Upper lobe of right lung (tissue), 1 donor: ENCODE measurements around the gene NRG2. TPM values are rescaled to one million over a fixed set of nuclear protein-coding genes. Genes with fewer than 3 reads are reported as not detected.

Experiments used
- ATAC-seq: fragments of 200-7000 bp; cut with Tn5 transposase; one replicate; pipeline ENCODE4 v1.9.1; 2020; ENCODE audit warnings: mild to moderate bottlenecking, moderate library complexity
- DNase-seq: peaks from one replicate; pipeline ENCODE4 v3.0.0-alpha.2; 2020
- H3K27ac ChIP-seq: fragments of 200-600 bp; one replicate; pipeline ENCODE4 v1.8.0; 2022
- H3K27me3 ChIP-seq: fragments of 200-600 bp; one replicate; pipeline ENCODE4 v1.8.0; 2022; ENCODE audit warnings: mild to moderate bottlenecking
- H3K36me3 ChIP-seq: fragments of 200-600 bp; one replicate; pipeline ENCODE4 v1.8.0; 2022
- H3K4me1 ChIP-seq: fragments of 200-600 bp; one replicate; pipeline ENCODE4 v1.8.0; 2022
- H3K4me3 ChIP-seq: fragments of 200-600 bp; one replicate; pipeline ENCODE4 v1.8.0; 2022; ENCODE audit warnings: mild to moderate bottlenecking
- H3K9me3 ChIP-seq: fragments of 200-600 bp; one replicate; pipeline ENCODE4 v1.8.0; 2022
- intact Hi-C: fragments of 100-400 bp; cut with DNase I; formaldehyde crosslinking; loops from one replicate; pipeline ENCODE4 v1.11.0; 2022
- total RNA-seq: library from RNA; stranded (reverse); fragmentation: NEBNext Ultra II Directional; extraction: Animal tissue kit (Norgen Biotek cat#: 25700); gene quantifications from one replicate; pipeline ENCODE4 v1.2.1, GENCODE V29; 2021
- TF ChIP-seq, protein P1 (sequence below): fragments of 200-600 bp; IDR thresholded peaks from one replicate; pipeline ENCODE4 v1.8.0; 2022; ENCODE audit warnings: antibody characterized with exemption
- donor health status: DM: no; HTN: yes; CAD: no; lungs with severe emphysema.

The NRG2 gene
- total RNA-seq, 1 donor from 2014 or later: 1.4 TPM

DNA sequence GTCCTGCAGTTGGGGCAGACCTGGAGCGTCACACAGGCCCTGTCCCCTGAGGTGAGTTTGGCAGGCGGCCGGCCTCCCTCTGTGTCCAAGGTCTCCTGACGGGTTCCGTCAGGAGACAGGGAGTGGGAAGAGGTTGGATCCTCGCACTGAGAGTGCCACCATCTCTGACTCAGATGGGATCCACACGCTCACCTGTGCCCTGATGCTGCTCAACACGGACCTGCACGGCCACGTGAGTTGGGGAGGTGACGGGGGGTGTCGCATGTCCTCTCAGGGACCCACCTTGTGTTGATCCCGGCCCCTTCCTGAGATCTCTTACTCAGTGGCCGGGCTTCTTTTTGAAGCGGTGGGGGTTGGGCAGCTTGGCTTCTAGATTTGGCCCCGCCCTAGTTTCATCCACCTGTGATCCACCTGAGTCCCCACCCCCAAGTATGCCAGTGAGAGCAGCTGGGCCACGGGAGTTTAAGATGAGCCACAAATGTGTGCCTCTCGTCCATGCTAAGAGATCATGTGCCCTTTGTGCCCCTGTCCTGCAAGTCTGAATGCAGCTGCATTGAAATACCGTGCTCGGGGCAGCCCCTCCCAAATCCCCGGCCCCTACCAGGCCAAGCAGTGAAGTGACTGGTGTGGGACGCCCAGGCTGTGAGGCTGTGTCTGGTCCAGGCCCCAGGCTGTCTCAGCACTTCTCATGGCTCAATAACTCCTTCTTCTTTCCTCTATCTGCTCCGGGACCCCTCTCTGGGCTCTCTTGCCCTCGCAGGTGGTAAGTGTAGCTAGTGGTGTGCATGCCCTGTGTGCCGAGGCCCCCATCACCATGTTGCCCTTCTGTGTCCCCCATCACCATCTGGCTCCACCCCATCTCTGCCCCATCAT is 220.3 kb downstream of the NRG2 start:
- DNase-seq (peak; percentile 38), ATAC-seq (no peak)
- intact Hi-C loops: no loop called here
- Histone ChIP-seq H3K27me3 (no peaks in the 10 kb centered on the region), H3K4me1 (no peaks in the 10 kb centered on the region), H3K36me3 (no peaks in the 10 kb centered on the region), H3K27ac (no peak overlapping the region), H3K9me3 (no peaks in the 10 kb centered on the region), H3K4me3 (no peak overlapping the region)
- TF ChIP-seq, protein P1, sequence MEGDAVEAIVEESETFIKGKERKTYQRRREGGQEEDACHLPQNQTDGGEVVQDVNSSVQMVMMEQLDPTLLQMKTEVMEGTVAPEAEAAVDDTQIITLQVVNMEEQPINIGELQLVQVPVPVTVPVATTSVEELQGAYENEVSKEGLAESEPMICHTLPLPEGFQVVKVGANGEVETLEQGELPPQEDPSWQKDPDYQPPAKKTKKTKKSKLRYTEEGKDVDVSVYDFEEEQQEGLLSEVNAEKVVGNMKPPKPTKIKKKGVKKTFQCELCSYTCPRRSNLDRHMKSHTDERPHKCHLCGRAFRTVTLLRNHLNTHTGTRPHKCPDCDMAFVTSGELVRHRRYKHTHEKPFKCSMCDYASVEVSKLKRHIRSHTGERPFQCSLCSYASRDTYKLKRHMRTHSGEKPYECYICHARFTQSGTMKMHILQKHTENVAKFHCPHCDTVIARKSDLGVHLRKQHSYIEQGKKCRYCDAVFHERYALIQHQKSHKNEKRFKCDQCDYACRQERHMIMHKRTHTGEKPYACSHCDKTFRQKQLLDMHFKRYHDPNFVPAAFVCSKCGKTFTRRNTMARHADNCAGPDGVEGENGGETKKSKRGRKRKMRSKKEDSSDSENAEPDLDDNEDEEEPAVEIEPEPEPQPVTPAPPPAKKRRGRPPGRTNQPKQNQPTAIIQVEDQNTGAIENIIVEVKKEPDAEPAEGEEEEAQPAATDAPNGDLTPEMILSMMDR: no peak

DNA sequence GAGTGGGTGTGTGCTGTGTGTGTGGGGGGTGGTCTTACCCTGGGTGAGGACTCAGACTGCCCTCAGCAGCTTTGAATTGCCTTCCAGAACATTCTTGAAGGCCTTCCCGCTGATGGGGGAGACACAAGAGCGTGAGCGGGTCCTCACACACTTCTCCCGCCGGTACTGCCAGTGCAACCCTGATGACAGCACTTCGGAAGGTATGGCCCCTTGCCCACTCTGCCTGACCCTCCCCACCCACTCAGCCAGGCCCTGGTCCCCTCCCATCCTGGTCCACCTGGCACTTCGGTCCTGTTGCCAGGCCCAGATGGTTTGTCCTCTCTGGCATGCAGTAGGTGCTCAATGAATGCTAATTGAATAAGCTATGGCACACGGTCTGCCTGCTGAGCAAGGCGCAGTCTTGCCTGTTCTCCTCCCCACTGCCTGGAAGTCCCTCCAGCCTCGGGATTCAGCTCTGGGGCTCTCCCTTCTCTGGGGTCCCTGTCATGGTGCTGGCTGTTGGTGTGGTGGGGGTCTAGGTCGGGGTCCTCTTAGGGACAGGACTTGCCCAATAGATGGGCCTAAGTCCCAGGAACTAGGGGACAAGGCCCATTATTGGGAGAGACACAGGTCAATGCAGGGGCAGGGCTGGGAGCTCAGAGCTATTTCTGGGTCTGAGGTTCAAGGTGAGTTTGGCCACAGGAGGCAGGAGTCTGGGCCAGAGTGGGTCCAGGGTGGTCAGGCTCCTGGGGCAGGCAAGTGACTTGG is 221.1 kb downstream of the NRG2 start:
- H3K27me3 ChIP-seq: no peaks in the 10 kb centered on the region
- TF ChIP-seq, protein P1: no peak
- no peak overlapping the region for H3K4me3 ChIP-seq
- H3K36me3 ChIP-seq: no peaks in the 10 kb centered on the region
- no peaks in the 10 kb centered on the region for H3K4me1 ChIP-seq
- intact Hi-C loops: no loop called here
- ATAC-seq (no peak), DNase-seq (peak; percentile 54)
- no peak overlapping the region for H3K27ac ChIP-seq
- no peaks in the 10 kb centered on the region for H3K9me3 ChIP-seq

DNA sequence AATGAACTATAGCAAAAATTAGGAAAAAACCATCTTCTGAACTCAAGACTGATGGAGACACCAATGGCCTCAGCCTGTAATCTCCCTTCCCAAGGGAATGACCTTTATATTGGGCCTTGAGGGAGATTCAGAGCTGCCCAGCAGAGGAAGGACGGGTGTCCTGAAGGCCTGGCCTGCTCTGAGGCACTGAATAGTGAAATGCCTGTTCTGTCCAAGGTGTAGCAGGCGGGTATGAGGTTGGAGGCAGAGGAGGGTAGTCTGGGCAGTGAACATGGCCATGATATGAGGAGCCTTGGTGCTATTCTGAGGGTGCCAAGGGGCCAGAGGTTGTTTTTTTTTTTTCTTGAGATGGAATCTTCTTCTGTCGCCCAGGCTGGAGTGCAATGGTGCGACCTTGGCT is 222.5 kb downstream of the NRG2 start:
- H3K4me3 ChIP-seq: no peak overlapping the region
- peak; percentile 18 for DNase-seq
- intact Hi-C loops: no loop called here

DNA sequence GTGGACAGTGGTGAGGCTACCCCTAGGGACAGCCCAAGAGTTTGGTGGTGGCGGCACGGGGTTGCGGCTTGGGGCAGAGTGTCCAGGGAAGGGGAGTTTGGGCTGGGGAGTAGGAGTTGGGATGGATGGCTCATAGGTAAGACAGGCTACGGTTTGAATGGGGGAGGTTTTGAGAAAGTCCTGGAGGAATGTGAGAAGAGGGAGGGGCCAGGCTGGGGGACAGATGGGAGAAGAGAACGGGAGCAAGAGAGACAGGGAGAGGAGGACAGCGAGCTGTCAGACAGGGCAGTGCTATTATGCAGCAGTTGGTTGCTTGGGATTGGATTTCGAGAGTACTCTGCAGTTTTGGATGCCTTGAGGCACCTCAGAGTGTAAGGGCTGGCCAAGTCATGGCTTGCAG is 223.0 kb downstream of the NRG2 start:
- DNase-seq (peak; percentile 44), ATAC-seq (no peak)
- TF ChIP-seq, protein P1: no peak
- H3K4me3 ChIP-seq: no peak overlapping the region
- no peaks in the 10 kb centered on the region for H3K4me1 ChIP-seq
- H3K9me3 ChIP-seq: no peaks in the 10 kb centered on the region
- H3K27me3 ChIP-seq: no peaks in the 10 kb centered on the region
- H3K27ac ChIP-seq: no peak overlapping the region
- intact Hi-C loops: no loop called here
- H3K36me3 ChIP-seq: no peaks in the 10 kb centered on the region

More for the DNA sequence above, 222.5 kb downstream of the NRG2 start:
- Histone ChIP-seq H3K27ac (no peak overlapping the region), H3K27me3 (no peaks in the 10 kb centered on the region), H3K9me3 (no peaks in the 10 kb centered on the region), H3K4me1 (no peaks in the 10 kb centered on the region), H3K36me3 (no peaks in the 10 kb centered on the region)
- ATAC-seq: no peak
- TF ChIP-seq, protein P1: no peak

DNA sequence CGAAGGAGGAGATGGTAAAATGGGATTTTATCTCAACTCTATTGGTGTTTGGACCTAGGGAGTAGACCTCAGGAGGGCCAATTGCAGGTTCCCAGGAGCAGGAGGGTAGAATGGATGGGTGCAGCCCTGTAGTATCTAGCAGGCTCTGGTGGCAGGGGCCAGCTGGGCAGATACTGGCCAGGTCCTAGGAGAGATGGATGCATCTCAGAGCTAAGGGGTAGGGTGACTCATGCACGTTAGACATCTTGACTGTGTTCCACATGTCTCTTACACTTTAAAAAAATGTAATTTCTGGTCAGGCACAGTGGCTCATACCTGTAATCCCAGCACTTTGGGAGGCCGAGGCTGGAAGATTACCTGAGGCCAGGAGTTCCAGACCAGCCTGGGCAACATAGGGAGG is 225.1 kb downstream of the NRG2 start:
- Histone ChIP-seq H3K4me3 (no peak overlapping the region), H3K9me3 (no peaks in the 10 kb centered on the region), H3K27me3 (no peaks in the 10 kb centered on the region), H3K27ac (no peak overlapping the region), H3K36me3 (no peaks in the 10 kb centered on the region), H3K4me1 (no peaks in the 10 kb centered on the region)
- TF ChIP-seq, protein P1: no peak
- DNase-seq: peak; percentile 15
- no peak for ATAC-seq
- intact Hi-C loops: no loop called here
